Measurements from ENCODE around the gene IGFBP5. TPM values are rescaled to one million over a fixed set of nuclear protein-coding genes. Genes with fewer than 3 reads are reported as not detected.
A peak's percentile ranks its signal among the peaks of the same experiment; 100 is the strongest.

The IGFBP5 gene
- total RNA-seq, 1 experiment from 2014 or later = 0.20 TPM

GRCh38 chr2:216634370-216635148, 60.8 kb downstream of the IGFBP5 start:
- H3K4me1 ChIP-seq = peaks cover 28% of the 10 kb centered on the region
- peak overlapping the region; percentile 75 for H3K4me3 Mint-ChIP-seq (ENCODE audit: unreplicated experiment)
- BruUV-seq (replicated peaks) = no TSS peak
- H3K36me3 ChIP-seq (ENCODE audit: control insufficient read depth, insufficient read depth, low read length) = no peaks in the 10 kb centered on the region
- H3K27ac Mint-ChIP-seq (ENCODE audit: unreplicated experiment) = no peak overlapping the region
- peaks cover 3% of the 10 kb centered on the region; the same call in 1 of the 2 replicates for H3K27me3 ChIP-seq (replicated peaks; ENCODE audit: control insufficient read depth, insufficient read depth, low read length)
- ChIA-PET CTCF (no interaction called here), POLR2A (no interaction called here)
- H3K36me3 Mint-ChIP-seq (ENCODE audit: insufficient read depth, unreplicated experiment) = no peaks in the 10 kb centered on the region
- H3K4me3 ChIP-seq (ENCODE audit: low read depth, low read length) = peak overlapping the region; percentile 48
- no peak for DNase-seq
- H3K4me1 Mint-ChIP-seq (ENCODE audit: low read depth, unreplicated experiment) = peaks cover 21% of the 10 kb centered on the region
- intact Hi-C loops (cut with micrococcal nuclease; ENCODE audit: unreplicated experiment) = no loop called here
- no peaks in the 10 kb centered on the region for H3K9me3 Mint-ChIP-seq (ENCODE audit: unreplicated experiment)
- no peak for TF ChIP-seq CTCF (IDR thresholded peaks at IDR 0.05; ENCODE audit: insufficient read depth in 1 of 2, low read depth in 1 of 2, low read length in 1 of 2, severe bottlenecking in 1 of 2, unreplicated experiment in 1 of 2)
- no peaks in the 10 kb centered on the region for H3K9me3 ChIP-seq
- H3K27me3 Mint-ChIP-seq (ENCODE audit: insufficient read depth, unreplicated experiment) = peaks cover 46% of the 10 kb centered on the region

- H3K27ac Mint-ChIP-seq (ENCODE audit: unreplicated experiment) = no peak overlapping the region
- Histone ChIP-seq H3K9me3 (no peaks in the 10 kb centered on the region), H3K27me3 (replicated peaks; ENCODE audit: control insufficient read depth, insufficient read depth, low read length) (peaks cover 3% of the 10 kb centered on the region; the same call in 1 of the 2 replicates), H3K4me1 (peaks cover 28% of the 10 kb centered on the region), H3K36me3 (ENCODE audit: control insufficient read depth, insufficient read depth, low read length) (no peaks in the 10 kb centered on the region), H3K4me3 (ENCODE audit: low read depth, low read length) (peak overlapping the region; percentile 48)
- ChIA-PET POLR2A (no interaction called here), CTCF (no interaction called here)
- H3K36me3 Mint-ChIP-seq (ENCODE audit: insufficient read depth, unreplicated experiment) = no peaks in the 10 kb centered on the region
- no peaks in the 10 kb centered on the region for H3K9me3 Mint-ChIP-seq (ENCODE audit: unreplicated experiment)
- BruUV-seq (replicated peaks) = no TSS peak
- no peak for TF ChIP-seq CTCF (IDR thresholded peaks at IDR 0.05; ENCODE audit: insufficient read depth in 1 of 2, low read depth in 1 of 2, low read length in 1 of 2, severe bottlenecking in 1 of 2, unreplicated experiment in 1 of 2)
- H3K27me3 Mint-ChIP-seq (ENCODE audit: insufficient read depth, unreplicated experiment) = peaks cover 48% of the 10 kb centered on the region
- H3K4me3 Mint-ChIP-seq (ENCODE audit: unreplicated experiment) = peak overlapping the region; percentile 79
- no peak for DNase-seq
- peaks cover 21% of the 10 kb centered on the region for H3K4me1 Mint-ChIP-seq (ENCODE audit: low read depth, unreplicated experiment)
- intact Hi-C loops (cut with micrococcal nuclease; ENCODE audit: unreplicated experiment) = no loop called here
Measured at GRCh38 chr2:216633616-216634369, 61.6 kb downstream of the IGFBP5 start.

- peak within 1 kb of the TSS; percentile 79 for H3K4me3 Mint-ChIP-seq (ENCODE audit: unreplicated experiment)
- Histone ChIP-seq H3K4me1 (peaks cover 28% of the 10 kb centered on the region), H3K9me3 (no peaks in the 10 kb centered on the region), H3K36me3 (ENCODE audit: control insufficient read depth, insufficient read depth, low read length) (no peaks in the 10 kb centered on the region), H3K27me3 (replicated peaks; ENCODE audit: control insufficient read depth, insufficient read depth, low read length) (peaks cover 3% of the 10 kb centered on the region; the same call in 1 of the 2 replicates), H3K4me3 (ENCODE audit: low read depth, low read length) (peak within 1 kb of the TSS; percentile 48)
- no peaks in the 10 kb centered on the region for H3K36me3 Mint-ChIP-seq (ENCODE audit: insufficient read depth, unreplicated experiment)
- BruUV-seq (replicated peaks) = no TSS peak
- ChIA-PET CTCF (no interaction called here), POLR2A (no interaction called here)
- H3K27me3 Mint-ChIP-seq (ENCODE audit: insufficient read depth, unreplicated experiment) = peaks cover 48% of the 10 kb centered on the region
- H3K27ac Mint-ChIP-seq (ENCODE audit: unreplicated experiment) = no peak within 1 kb of the TSS
- peak; percentile 15 to 42 for DNase-seq
- no peak for TF ChIP-seq CTCF (IDR thresholded peaks at IDR 0.05; ENCODE audit: insufficient read depth in 1 of 2, low read depth in 1 of 2, low read length in 1 of 2, severe bottlenecking in 1 of 2, unreplicated experiment in 1 of 2)
- H3K4me1 Mint-ChIP-seq (ENCODE audit: low read depth, unreplicated experiment) = peaks cover 21% of the 10 kb centered on the region
- intact Hi-C loops (cut with micrococcal nuclease; ENCODE audit: unreplicated experiment) = no loop called here
- no peaks in the 10 kb centered on the region for H3K9me3 Mint-ChIP-seq (ENCODE audit: unreplicated experiment)
Measured at GRCh38 chr2:216632952-216633615, 62.3 kb downstream of the IGFBP5 start, which contains the start of gene IGFBP2. Gene IGFBP2, plus strand, starts transcription at chr2:216633420. Its CDS starts 104 bp downstream, at chr2:216633524.
